ENCODE results near the gene SPHK1.

DNA sequence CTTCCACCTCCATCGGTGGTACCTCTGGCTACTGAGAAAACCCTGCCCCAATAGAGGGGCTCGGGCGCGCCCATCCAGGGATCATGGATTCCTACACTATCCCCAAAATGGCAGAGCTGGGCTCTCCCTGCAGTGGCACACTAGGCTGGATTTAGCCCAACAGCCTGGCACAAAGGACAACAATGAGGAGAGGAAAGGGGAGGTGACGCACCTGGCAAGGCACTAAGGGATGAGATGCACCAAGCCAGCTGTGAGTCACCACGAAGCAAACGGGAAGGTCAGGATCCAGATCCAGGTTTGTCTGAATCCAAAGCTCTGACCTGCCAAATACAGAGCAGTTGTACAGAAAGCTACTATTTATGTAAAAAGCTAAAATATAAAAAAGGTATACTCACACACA, 50.5 kb downstream of the SPHK1 start:
- TF ChIP-seq POLR2AphosphoS5 (IDR thresholded peaks at IDR 0.05; ENCODE audit: low read depth, low read length) = no peak
- no peak for TF ChIP-seq POLR2A (IDR thresholded peaks at IDR 0.05; ENCODE audit: low read depth, low read length)
- TF ChIP-seq SPI1 (IDR thresholded peaks at IDR 0.05; ENCODE audit: low read depth, low read length) = no peak
- no peak for TF ChIP-seq TAF1 (IDR thresholded peaks at IDR 0.05; ENCODE audit: low read depth, low read length)
- no peak for TF ChIP-seq POU2F2 (IDR thresholded peaks at IDR 0.05; ENCODE audit: low read depth, low read length)
- no peak for TF ChIP-seq PAX5 (IDR thresholded peaks at IDR 0.05; ENCODE audit: insufficient read depth, low read length, severe bottlenecking)
